HG02678 (cell line): ENCODE measurements around the gene BACH1.
A peak's percentile ranks its signal among the peaks of the same experiment; 100 is the strongest.
"Not testable (repeated sequence)": the region's sequence is repeated elsewhere in the genome, so short reads cannot be mapped to it uniquely, and the experiment has no call there.

ENCODE experiments used
- ATAC-seq: cut with Tn5 transposase; IDR thresholded peaks from one replicate; pipeline ENCODE4 v1.9.1; 2021; ENCODE audit warnings: mild to moderate bottlenecking, moderate library complexity; ENCODE audit not compliant: unreplicated experiment

The BACH1 gene

GRCh38 chr21:29343519-29343918 is 44.8 kb downstream of the BACH1 start:
- no peak for ATAC-seq

GRCh38 chr21:29346281-29346680 is 47.6 kb downstream of the BACH1 start:
- no peak for ATAC-seq

- ATAC-seq = no peak
Observed at GRCh38 chr21:29346771-29347170, 48.0 kb downstream of the BACH1 start.

- ATAC-seq = no peak
Observed at GRCh38 chr21:29347274-29347681, 48.6 kb downstream of the BACH1 start.

GRCh38 chr21:29349702-29350101 is 51.0 kb downstream of the BACH1 start:
- ATAC-seq = no peak

GRCh38 chr21:29350246-29350779 is 51.6 kb downstream of the BACH1 start:
- ATAC-seq = no peak

- no peak for ATAC-seq
Observed at GRCh38 chr21:29351691-29352090, 53.0 kb downstream of the BACH1 start.

- not testable (repeated sequence) for ATAC-seq
Observed at GRCh38 chr21:29355043-29355710, 56.5 kb downstream of the BACH1 start.

GRCh38 chr21:29356291-29356690 is 57.6 kb downstream of the BACH1 start:
- not testable (repeated sequence) for ATAC-seq

GRCh38 chr21:29356810-29357209 is 58.1 kb downstream of the BACH1 start:
- ATAC-seq = not testable (repeated sequence)

GRCh38 chr21:29359718-29360117 is 61.0 kb downstream of the BACH1 start:
- no peak for ATAC-seq

- no peak for ATAC-seq
Observed at GRCh38 chr21:29360799-29361765, 62.4 kb downstream of the BACH1 start.

GRCh38 chr21:29362758-29363157 is 64.0 kb downstream of the BACH1 start:
- ATAC-seq = no peak

- ATAC-seq = no peak
Observed at GRCh38 chr21:29365661-29366265, 67.0 kb downstream of the BACH1 start.

GRCh38 chr21:29366532-29366931 is 67.8 kb downstream of the BACH1 start:
- no peak for ATAC-seq

- no peak for ATAC-seq
Observed at GRCh38 chr21:29367335-29367734, 68.6 kb downstream of the BACH1 start.

- ATAC-seq = no peak
Observed at GRCh38 chr21:29368906-29369305, 70.2 kb downstream of the BACH1 start.

GRCh38 chr21:29371464-29371863 is 72.7 kb downstream of the BACH1 start:
- no peak for ATAC-seq

GRCh38 chr21:29372063-29372802 is 73.5 kb downstream of the BACH1 start:
- ATAC-seq = peak; percentile 82

GRCh38 chr21:29374481-29374880 is 75.8 kb downstream of the BACH1 start:
- ATAC-seq = no peak

GRCh38 chr21:29376556-29376955 is 77.8 kb downstream of the BACH1 start:
- ATAC-seq = peak; percentile 70
